GM18505 (cell line): ENCODE measurements around the gene OPA3.

Source experiments
- ATAC-seq: cut with Tn5 transposase; IDR thresholded peaks from one replicate; pipeline ENCODE4 v1.9.1; 2021; ENCODE audit not compliant: unreplicated experiment
- POLR2A ChIP-seq: IDR thresholded peaks from 4 replicates; pipeline ENCODE4 v1.6.1; 2011; ENCODE audit warnings: borderline replicate concordance; ENCODE audit not compliant: insufficient read depth, insufficient read length; ENCODE audit errors: extremely low read depth

Gene OPA3

DNA sequence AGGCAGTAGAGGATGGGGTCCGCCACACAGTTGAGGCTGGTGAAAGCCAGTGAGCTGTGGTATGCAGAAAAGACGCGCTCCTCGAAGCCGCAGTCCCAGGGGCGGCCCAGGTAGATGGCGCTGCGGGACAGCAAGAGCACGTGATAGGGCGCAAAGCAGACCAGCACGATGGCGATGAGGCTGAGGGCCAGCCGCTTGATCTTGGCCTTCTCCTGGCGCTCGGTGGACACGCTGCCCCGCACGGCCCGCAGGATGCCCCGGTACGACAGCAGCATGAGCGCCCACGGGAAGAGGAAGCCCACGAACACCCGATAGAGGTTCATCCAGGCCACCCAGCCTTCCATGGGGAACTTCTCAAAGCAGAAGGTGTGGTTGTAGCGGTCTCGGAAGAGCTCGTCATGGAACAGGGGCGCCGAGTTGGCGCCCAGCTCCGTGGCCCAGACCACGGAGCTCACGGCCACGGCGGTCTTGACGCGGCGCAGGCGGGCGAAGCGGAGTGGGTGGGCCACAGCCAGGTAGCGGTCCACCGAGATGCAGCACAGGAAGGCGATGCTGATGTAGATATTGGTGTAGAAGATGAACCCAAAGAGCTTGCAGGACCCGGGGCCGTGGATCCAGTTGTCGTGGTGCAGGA, 6.5 kb upstream of the OPA3 start:
- no peak for ATAC-seq
- no peak for TF ChIP-seq POLR2A

DNA sequence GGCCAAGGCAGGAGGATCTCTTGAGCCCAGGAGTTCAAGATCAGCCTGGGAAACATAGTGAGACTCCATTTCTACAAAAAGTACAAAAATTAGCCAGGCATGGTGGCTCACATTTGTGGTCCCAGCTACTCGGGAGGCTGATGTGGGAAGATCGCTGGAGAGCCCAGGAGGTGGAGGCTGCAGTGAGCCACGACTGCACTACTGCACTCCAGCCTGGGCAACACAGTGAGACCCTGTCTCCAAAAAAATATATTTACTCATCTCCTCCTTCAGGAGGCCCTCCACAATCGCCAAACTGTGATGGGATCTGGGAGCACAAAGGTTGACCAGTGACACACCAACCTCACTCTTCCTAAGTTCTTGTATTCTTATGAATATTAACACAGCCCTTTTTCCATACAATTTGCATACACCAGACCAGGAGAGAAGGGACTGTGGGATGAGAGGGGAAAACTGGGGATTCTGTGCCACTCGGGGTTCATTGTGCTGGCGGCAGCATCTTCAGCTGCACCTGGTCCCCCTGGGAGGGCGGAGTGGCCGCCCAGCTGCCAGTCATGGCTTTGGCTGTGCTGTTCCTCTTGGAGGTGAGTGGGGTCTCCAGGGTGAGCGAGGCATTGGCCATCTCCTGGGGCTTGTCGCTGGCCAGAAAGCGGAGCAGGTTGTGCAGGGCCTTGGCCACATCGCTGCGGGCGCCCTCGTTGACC, 5.8 kb upstream of the OPA3 start:
- no peak for TF ChIP-seq POLR2A
- ATAC-seq: no peak

DNA sequence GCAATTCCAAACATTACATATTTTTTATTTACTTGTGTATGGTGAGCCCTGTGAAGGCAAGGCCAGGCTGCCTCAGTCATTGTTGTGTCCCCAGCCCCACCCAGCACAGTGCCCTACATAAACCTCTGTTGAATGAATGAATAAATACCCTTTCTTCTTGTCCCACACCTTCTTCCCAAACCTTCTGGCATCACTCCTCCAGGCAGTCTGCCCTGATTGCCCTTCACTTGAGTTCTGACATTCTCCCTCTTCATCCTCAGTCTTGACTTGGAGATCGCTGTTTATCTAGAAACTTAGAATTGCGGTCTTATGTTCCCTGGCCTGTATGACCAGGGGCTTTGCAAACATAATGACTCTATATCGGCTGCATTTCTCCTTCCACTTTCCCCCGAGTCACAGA, 5.2 kb upstream of the OPA3 start:
- no peak for TF ChIP-seq POLR2A
- no peak for ATAC-seq

DNA sequence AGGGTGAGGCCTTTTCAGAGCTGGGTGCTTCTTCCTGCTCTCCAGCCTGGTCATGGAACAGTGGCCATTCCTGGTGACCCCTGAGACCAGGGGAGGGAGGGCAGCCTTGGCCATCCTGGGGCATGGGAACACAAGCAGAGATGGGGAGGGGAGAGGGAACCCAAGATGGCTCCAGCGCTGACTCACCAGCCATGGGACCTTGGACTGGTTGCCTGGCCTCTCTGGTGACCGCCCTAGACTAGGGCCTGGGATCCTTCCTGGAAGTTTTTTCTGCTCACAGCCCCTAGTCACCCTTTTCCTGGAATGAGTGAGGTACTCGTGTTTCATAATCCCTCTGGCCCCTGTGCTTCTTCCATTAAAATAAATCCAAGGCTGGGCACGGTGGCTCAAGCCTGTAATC, 3.3 kb upstream of the OPA3 start:
- TF ChIP-seq POLR2A: no peak
- no peak for ATAC-seq

DNA sequence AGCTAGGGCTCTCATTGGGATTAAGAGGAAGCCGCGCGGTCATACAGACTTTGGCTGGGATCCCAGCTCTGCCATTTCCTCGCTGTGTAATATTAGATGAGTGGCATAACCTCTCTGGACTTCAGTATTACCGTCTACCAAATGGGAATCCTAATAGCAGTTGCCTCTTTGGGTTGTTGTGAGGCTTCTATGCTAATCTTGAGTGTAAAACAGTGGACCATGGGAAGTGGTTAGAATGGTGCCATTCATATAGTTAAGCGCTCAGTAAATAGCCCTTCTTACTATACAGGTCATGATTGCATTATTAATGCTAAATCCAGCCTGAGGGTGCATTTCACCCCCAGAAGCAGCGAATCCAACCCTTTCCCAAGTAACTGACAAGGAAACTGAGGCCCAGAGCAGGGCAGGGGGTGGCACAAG, 566 bp upstream of the OPA3 start:
- TF ChIP-seq POLR2A: no peak
- ATAC-seq: no peak

DNA sequence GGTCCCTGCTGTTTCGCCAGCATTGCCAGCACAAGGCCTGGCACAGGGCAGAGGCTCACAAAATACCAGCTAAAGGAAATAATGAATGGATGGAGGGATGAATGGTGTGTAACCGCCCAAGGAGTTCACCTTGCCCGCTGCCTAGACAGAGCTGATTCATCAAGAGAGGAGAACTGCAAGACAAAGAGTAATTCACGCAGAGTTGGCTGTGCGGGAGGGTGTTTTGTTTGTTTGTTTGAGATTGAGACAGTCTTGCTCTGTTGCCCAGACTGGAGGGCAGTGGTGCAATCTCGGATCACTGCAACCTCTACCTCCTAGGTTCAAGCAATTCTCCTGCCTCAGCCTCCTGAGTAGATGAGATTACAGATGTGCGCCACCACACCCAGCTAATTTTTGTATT, 3.0 kb downstream of the OPA3 start:
- TF ChIP-seq POLR2A: no peak
- ATAC-seq: no peak

DNA sequence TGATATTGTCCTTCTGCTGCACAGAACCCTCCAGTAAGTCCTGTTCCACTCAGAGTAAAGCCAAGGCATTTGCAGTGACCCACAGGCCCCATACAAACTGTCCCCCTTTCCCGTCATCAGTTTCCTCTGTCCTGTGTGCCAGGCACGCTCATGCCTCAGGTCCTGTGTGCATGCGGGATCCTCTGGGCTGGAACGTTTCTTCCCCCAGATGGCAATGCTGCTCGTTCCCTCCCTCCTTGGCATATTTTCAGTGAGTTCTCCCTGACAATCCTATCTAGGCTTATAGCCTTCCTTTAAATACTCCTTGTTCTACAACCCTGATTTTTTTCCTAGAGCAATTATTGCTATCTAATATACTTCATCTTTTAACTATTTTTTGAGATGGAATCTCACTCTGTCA, 5.7 kb downstream of the OPA3 start:
- TF ChIP-seq POLR2A: no peak
- no peak for ATAC-seq

DNA sequence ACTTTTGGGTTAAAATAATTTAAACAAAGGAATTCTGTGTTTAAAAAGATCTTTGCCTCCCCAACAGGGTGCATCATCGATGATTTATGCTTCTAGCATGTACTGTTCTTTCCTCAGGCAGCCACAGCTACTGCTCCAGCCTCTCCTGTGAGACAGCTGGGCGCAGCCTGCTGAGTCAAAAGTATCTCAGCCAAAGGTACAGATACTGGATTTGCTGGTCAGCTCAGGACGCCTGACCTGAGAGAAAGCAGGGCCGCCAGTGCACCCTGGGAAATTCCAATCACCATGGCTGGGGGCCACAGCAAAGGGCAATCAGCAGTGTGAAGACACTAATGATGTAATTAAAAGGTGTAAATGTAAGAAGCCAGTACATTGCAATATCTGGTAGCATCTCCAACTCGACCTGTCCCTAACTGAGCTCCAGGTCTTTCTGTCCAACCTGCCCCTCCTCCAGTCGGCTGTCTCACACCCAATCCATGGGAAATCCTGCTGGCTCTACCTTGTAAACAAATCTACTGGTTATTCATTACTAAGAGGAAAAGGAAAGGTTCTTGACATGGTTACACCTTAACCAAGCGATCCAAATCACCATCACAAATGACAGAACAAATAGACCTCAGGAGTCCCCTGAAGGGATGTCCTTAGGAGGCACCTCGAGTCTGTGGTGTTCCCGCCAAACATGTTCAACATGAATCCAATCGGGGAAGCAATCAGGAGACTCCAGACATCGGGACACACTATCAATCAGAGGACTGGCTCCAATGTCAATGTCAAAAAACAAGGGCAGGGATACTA, 7.3 kb downstream of the OPA3 start:
- no peak for TF ChIP-seq POLR2A
- no peak for ATAC-seq

DNA sequence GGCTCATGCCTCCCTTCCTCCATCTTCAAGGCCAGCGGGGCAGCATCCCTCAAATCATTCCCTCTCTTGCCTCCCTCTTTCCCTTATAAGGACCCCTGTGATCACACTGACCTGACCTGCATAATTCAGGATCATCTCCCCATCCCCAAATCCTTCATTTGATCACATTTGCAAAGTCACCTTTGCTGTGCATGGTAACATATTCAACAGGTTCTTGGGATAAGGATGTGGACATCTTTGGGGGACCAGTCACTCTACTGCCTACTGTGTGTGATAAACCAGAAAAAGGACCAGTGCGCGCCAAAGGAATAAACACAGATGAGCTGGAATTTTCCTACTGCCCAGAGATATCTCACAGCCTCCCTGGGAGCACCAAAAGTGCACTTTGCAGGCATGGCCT, 7.9 kb downstream of the OPA3 start:
- no peak for TF ChIP-seq POLR2A
- no peak for ATAC-seq

DNA sequence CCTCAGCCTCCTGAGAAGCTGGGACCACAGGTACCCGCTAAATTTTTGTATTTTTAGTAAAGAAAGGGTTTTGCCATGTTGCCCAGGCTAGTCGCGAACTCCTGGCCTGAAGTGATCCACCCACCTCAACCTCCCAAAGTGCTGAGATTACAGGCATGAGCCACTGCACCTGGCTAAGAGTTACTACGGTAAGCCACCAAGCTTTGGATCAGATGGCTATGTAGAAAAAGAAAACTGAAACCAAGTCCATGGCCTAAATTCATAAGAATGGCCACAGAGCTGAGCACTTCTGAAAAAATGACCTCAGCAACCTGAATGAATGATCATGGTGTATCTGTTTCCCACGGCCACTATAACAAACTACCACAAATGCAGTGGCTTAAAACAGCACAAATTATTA, 9.4 kb downstream of the OPA3 start:
- no peak for TF ChIP-seq POLR2A
- ATAC-seq: no peak

DNA sequence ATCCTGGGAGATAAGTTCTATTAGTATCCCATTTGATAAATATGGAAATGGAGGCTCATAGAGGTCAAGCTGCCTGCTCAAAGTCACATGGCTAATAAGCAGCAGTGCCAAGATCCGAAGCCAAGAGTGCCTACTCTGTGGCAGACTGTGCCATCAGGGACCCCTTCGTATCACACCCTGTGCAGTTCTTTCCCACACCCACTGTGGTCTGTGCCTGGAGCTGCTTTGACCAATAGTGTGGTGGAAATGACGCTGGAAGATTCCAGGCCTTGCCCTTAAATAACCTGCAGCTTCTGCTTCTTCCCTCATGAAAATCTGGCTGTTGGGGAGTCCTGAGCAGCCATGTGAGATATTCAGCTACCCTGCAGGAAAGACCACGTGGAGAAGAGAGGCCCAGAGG, 10.1 kb downstream of the OPA3 start:
- no peak for ATAC-seq
- TF ChIP-seq POLR2A: no peak

DNA sequence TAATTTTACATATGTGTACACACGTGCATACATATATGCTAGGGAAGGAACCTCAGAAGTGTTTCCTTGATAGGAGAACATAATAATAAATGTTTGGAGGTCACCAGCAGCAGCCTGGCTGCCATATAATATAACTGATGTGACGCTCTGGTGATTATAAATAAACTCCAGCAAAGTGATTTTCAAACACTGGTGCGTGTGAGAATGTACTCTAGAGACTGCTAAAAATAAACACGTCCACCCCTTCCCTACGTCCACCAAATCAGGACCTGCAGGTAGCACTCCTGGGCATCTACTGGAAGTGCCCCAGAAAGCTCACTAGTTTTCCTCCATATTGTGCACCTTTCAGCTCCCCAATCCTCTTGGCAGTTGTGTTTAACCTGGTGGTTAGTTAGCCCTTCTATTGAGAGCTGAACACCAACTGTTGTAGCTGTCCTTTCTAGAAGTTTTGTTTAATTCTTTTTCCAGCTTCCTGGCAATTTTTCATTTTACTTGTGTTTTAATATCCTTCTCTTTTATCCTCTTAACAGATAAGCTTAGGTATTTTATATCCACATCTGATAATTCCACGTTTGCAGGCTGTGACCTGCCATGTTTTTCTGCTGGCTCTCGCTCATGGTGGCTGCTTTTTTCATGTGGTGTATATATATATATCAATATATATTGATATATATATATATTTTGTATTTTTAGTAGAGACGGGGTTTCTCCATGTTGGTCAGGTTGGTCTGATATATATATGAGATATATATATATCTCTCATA, 13.0 kb downstream of the OPA3 start:
- ATAC-seq: no peak
- TF ChIP-seq POLR2A: no peak
